ENCODE measurements around the gene KMT2A.
"Not testable (repeated sequence)": the region's sequence is repeated elsewhere in the genome, so short reads cannot be mapped to it uniquely, and the experiment has no call there.

KMT2A gene

DNA sequence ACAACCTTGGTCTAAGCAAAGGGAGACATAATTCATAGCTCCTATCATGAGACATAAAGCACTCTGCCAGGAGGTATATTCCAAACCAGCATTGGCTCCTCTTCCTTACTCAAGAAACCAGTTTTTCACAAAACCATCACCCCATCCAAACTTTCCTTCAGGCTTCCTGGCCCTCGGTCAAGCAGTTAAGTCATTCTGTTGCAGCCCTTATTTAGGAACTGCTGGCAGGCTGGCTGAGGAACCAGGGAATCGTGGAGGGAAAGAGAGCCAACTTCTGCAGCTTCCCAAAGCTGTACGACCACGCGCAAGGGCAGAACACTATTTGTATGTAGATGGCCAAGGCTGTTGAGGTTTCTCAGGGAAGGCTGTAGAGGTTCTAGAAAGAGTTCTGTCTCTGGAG lies 128.8 kb downstream of the KMT2A start:
- H3K27ac Mint-ChIP-seq = peak overlapping the region; percentile 95
- no peaks in the 10 kb centered on the region for H3K9me3 Mint-ChIP-seq
- no peaks in the 10 kb centered on the region for H3K36me3 Mint-ChIP-seq
- peaks cover 14% of the 10 kb centered on the region for H3K4me1 Mint-ChIP-seq
- DNase-seq (ENCODE audit: low spot score in 2 of 2) (no peak), ATAC-seq (no peak)
- H3K4me3 Mint-ChIP-seq = peak overlapping the region; percentile 83

DNA sequence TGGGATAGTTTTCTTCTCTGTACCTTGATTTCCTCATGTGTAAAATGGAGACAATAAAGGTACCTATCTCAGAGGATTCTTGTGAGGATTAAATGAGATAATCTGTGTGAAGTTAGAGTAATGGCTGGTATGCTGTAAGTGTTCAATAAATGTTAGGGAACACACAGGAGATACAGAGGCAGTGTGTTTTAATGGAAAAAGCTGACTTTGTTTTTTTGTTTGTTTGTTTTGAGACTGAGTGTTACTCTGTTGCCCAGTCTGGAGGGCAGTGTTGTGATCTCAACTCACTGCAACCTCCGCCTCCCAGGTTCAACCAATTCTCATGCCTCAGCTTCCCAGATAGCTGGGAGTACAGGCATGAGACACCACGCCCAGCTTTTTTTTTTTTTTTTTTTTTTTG lies 133.4 kb downstream of the KMT2A start:
- H3K4me3 Mint-ChIP-seq = no peak overlapping the region
- DNase-seq (ENCODE audit: low spot score in 2 of 2) (no peak), ATAC-seq (no peak)
- H3K36me3 Mint-ChIP-seq = peaks cover 32% of the 10 kb centered on the region
- peaks cover 35% of the 10 kb centered on the region for H3K4me1 Mint-ChIP-seq
- no peaks in the 10 kb centered on the region for H3K9me3 Mint-ChIP-seq
- H3K27ac Mint-ChIP-seq = no peak overlapping the region

DNA sequence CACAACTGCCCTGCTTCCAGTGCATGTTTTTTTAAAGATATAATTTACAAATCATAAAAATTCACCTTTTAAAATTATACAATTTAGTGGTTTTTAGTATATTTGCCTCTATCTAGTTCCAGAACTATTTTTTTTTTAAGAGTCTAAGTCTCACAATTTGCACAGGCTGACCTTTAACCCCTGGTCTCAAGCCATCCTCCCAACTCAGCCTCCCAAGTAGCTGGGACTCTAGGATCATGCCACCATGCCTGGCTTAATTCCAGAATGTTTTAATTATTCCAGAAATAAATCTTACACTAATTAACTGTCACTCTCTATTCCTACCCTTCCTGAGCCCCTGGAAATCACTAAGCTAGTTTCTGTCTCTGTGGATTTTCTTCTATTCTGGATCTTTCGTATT lies 134.5 kb downstream of the KMT2A start:
- no peak overlapping the region for H3K4me3 Mint-ChIP-seq
- no peak overlapping the region for H3K27ac Mint-ChIP-seq
- ATAC-seq (no peak), DNase-seq (ENCODE audit: low spot score in 2 of 2) (no peak)
- H3K9me3 Mint-ChIP-seq = no peaks in the 10 kb centered on the region
- peaks cover 36% of the 10 kb centered on the region for H3K4me1 Mint-ChIP-seq
- peaks cover 43% of the 10 kb centered on the region for H3K36me3 Mint-ChIP-seq

DNA sequence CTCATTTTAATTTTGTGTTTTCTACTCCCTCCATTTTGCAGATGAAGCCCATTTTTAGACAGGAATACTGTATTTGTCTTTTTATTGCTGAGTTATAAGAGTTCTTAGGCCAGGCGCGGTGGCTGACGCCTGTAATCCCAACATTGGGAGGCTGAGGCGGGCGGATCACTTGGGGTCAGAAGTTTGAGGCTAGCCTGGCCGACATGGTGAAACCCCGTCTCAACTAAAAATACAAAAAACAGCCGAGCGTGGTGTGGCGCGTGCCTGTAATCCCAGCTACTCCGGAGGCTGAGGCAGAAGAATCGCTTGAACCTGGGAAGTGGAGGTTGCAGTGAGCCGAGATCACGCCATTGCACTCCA lies 135.4 kb downstream of the KMT2A start:
- Mint-ChIP-seq H3K27ac (peak overlapping the region; percentile 98), H3K4me3 (peak overlapping the region; percentile 85), H3K4me1 (peaks cover 41% of the 10 kb centered on the region), H3K36me3 (peaks cover 52% of the 10 kb centered on the region)
- peak in 1 of 2 donors; percentile 3 for DNase-seq (ENCODE audit: low spot score in 2 of 2)
- H3K9me3 Mint-ChIP-seq, ATAC-seq: not testable (repeated sequence)

DNA sequence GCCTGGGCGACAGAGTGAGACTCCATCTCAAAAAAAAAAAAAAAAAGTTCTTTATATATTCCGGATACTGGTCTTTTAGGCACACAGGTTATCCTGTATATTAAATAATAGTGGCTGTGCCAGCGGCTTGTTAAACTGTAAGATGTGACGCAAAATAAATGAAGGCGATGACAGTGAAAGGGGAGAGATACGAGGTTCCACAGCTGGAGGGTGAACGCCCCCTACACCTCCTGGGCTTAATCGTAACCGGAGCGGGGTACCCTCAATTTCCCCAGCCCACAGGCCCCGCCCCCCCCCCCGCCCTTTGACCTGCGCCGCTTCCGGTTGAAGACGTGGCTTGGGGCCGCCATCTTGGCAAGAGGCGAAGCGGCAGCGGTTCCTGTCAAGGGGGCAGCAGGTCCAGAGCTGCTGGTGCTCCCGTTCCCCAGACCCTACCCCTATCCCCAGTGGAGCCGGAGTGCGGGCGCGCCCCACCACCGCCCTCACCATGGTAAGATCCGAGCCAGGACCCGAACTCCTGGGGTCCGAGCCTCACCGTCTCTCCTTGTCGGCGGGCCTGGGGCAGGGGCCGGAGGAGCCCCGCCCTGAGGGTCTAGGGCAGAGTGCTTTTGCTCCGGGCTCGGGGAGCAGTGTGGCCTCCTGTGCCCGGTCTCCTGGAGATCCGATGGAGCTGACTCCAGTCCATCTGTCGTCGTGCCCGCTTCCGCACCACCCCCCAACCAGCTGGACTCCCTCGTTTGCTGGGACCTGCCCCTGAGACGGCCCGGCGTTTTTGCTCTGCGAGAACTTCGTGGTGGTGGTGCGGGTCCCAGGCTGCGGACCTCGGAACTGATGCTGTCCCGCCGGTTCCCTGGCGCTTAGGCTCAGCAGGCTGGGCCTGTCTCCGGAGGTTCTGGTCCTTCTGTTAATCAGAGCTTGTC lies 136.0 kb downstream of the KMT2A start, which contains the start of gene ARCN1:
ARCN1 (plus strand) TSS at position 349 of the 920 bp plus-strand sequence; CDS start at position 488, 139 bp downstream.
- Mint-ChIP-seq H3K36me3 (peaks cover 59% of the 10 kb centered on the region), H3K27ac (peak within 1 kb of the TSS; percentile 98), H3K4me3 (peak within 1 kb of the TSS; percentile 85), H3K4me1 (peaks cover 47% of the 10 kb centered on the region), H3K9me3 (no peaks in the 10 kb centered on the region)
- ATAC-seq (peak; percentile 84), DNase-seq (ENCODE audit: low spot score in 2 of 2) (peak; percentile 54 to 84)

DNA sequence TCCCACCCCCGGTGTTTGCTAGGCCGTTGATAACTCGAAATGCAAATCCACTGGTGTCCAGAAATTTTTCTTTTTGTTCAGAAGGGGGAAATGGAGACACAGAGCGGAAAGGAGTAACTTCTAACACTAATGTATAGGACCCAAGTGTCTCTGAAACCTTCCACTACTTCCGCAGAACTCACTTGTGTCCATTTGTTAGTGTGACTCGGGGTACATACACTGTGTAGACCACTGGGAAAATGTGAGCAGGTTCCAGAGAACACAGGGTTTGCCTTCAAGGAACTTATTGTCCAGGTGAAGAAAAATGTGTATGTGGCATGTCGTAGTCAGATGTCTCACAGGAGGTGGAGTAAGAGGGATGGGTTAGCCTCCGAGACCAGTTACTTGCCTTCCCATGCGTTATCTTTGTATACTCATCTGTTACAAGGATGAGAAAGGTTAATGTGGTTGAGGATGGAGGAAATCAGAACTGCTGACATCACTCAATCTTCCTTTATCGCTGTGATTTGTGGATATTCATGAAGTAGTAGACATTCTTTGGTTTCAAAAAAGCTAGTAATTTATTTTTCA lies 136.8 kb downstream of the KMT2A start:
- Mint-ChIP-seq H3K36me3 (peaks cover 65% of the 10 kb centered on the region), H3K4me1 (peaks cover 52% of the 10 kb centered on the region), H3K27ac (peak overlapping the region; percentile 98), H3K4me3 (peak overlapping the region; percentile 85), H3K9me3 (no peaks in the 10 kb centered on the region)
- ATAC-seq (peak; percentile 87), DNase-seq (ENCODE audit: low spot score in 2 of 2) (peak; percentile 9 to 64)

DNA sequence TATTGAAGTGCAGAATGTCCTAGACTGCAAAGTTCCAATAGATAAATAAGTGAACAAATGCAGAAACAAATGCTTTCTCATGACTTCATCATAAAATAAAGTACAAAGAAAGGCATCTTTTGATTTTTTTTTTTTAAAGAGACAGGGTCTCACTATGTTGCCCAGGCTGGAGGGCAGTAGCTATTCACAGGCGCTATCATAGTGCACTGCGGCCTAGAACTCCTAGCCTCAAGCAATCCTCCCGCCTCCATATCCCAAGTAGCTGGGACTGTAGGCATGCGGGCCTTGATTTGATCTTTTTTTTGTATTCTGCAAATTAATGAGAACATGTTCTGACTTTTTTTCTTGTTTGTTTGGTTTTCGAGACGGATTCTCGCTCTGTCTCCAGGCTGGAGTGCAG lies 138.3 kb downstream of the KMT2A start:
- Mint-ChIP-seq H3K4me3 (peak overlapping the region; percentile 49), H3K36me3 (peaks cover 73% of the 10 kb centered on the region), H3K9me3 (no peaks in the 10 kb centered on the region), H3K4me1 (peaks cover 52% of the 10 kb centered on the region), H3K27ac (no peak overlapping the region)
- DNase-seq (ENCODE audit: low spot score in 2 of 2) = no peak
- no peak for ATAC-seq
